ENCODE data around the gene CD6. TPM values are rescaled to one million over a fixed set of nuclear protein-coding genes. Genes with fewer than 3 reads are reported as not detected.

CD6 gene
- total RNA-seq, 1 experiment from 2014 or later, result 0.23 TPM

GRCh38 chr11:61027141-61027840 lies 55.8 kb downstream of the CD6 start:
- Mint-ChIP-seq H3K27ac (ENCODE audit: unreplicated experiment) (no peak overlapping the region), H3K4me3 (ENCODE audit: unreplicated experiment) (no peak overlapping the region)
- H3K4me3 ChIP-seq (ENCODE audit: low read depth, low read length), result no peak overlapping the region

GRCh38 chr11:61028135-61028729 lies 56.8 kb downstream of the CD6 start:
- H3K4me1 Mint-ChIP-seq (ENCODE audit: low read depth, unreplicated experiment), result no peaks in the 10 kb centered on the region
- CTCF ChIA-PET, result no interaction called here
- H3K4me3 Mint-ChIP-seq (ENCODE audit: unreplicated experiment), result no peak overlapping the region
- no peaks in the 10 kb centered on the region for H3K9me3 Mint-ChIP-seq (ENCODE audit: unreplicated experiment)
- Histone ChIP-seq H3K27me3 (replicated peaks; ENCODE audit: control insufficient read depth, insufficient read depth, low read length) (no peaks in the 10 kb centered on the region), H3K9me3 (no peaks in the 10 kb centered on the region), H3K36me3 (ENCODE audit: control insufficient read depth, insufficient read depth, low read length) (no peaks in the 10 kb centered on the region), H3K4me3 (ENCODE audit: low read depth, low read length) (no peak overlapping the region), H3K4me1 (no peaks in the 10 kb centered on the region)
- H3K36me3 Mint-ChIP-seq (ENCODE audit: insufficient read depth, unreplicated experiment), result no peaks in the 10 kb centered on the region
- TF ChIP-seq CTCF (IDR thresholded peaks at IDR 0.05; ENCODE audit: insufficient read depth in 1 of 2, low read depth in 1 of 2, low read length in 1 of 2, severe bottlenecking in 1 of 2, unreplicated experiment in 1 of 2), result no peak
- H3K27me3 Mint-ChIP-seq (ENCODE audit: insufficient read depth, unreplicated experiment), result peaks cover 14% of the 10 kb centered on the region
- BruUV-seq (replicated peaks), result no TSS peak
- DNase-seq, result no peak
- no peak overlapping the region for H3K27ac Mint-ChIP-seq (ENCODE audit: unreplicated experiment)
- POLR2A ChIA-PET, result no interaction called here
- intact Hi-C loops (cut with micrococcal nuclease; ENCODE audit: unreplicated experiment), result no loop called here

More at GRCh38 chr11:61027141-61027840, 55.8 kb downstream of the CD6 start:
- H3K9me3 ChIP-seq, result no peaks in the 10 kb centered on the region
- H3K27me3 ChIP-seq (replicated peaks; ENCODE audit: control insufficient read depth, insufficient read depth, low read length), result no peaks in the 10 kb centered on the region
- BruUV-seq (replicated peaks), result no TSS peak
- ChIA-PET CTCF (no interaction called here), POLR2A (no interaction called here)
- DNase-seq, result no peak
- Mint-ChIP-seq H3K4me1 (ENCODE audit: low read depth, unreplicated experiment) (no peaks in the 10 kb centered on the region), H3K36me3 (ENCODE audit: insufficient read depth, unreplicated experiment) (no peaks in the 10 kb centered on the region), H3K9me3 (ENCODE audit: unreplicated experiment) (no peaks in the 10 kb centered on the region), H3K27me3 (ENCODE audit: insufficient read depth, unreplicated experiment) (peaks cover 20% of the 10 kb centered on the region)
- intact Hi-C loops (cut with micrococcal nuclease; ENCODE audit: unreplicated experiment), result no loop called here
- no peaks in the 10 kb centered on the region for H3K4me1 ChIP-seq
- no peak for TF ChIP-seq CTCF (IDR thresholded peaks at IDR 0.05; ENCODE audit: insufficient read depth in 1 of 2, low read depth in 1 of 2, low read length in 1 of 2, severe bottlenecking in 1 of 2, unreplicated experiment in 1 of 2)
- no peaks in the 10 kb centered on the region for H3K36me3 ChIP-seq (ENCODE audit: control insufficient read depth, insufficient read depth, low read length)

- no peak overlapping the region for H3K4me3 Mint-ChIP-seq (ENCODE audit: unreplicated experiment)
- Histone ChIP-seq H3K4me1 (no peaks in the 10 kb centered on the region), H3K36me3 (ENCODE audit: control insufficient read depth, insufficient read depth, low read length) (no peaks in the 10 kb centered on the region), H3K27me3 (replicated peaks; ENCODE audit: control insufficient read depth, insufficient read depth, low read length) (no peaks in the 10 kb centered on the region), H3K4me3 (ENCODE audit: low read depth, low read length) (no peak overlapping the region), H3K9me3 (no peaks in the 10 kb centered on the region)
- no TSS peak for BruUV-seq (replicated peaks)
- H3K27me3 Mint-ChIP-seq (ENCODE audit: insufficient read depth, unreplicated experiment), result peaks cover 8% of the 10 kb centered on the region
- intact Hi-C loops (cut with micrococcal nuclease; ENCODE audit: unreplicated experiment), result loop anchor here (10.0 kb wide), 1 partner anchor 882 kb away; the partner anchor contains the start of gene RAB3IL1
- no peak for TF ChIP-seq CTCF (IDR thresholded peaks at IDR 0.05; ENCODE audit: insufficient read depth in 1 of 2, low read depth in 1 of 2, low read length in 1 of 2, severe bottlenecking in 1 of 2, unreplicated experiment in 1 of 2)
- no peaks in the 10 kb centered on the region for H3K36me3 Mint-ChIP-seq (ENCODE audit: insufficient read depth, unreplicated experiment)
- H3K27ac Mint-ChIP-seq (ENCODE audit: unreplicated experiment), result no peak overlapping the region
- CTCF ChIA-PET, result no interaction called here
- H3K4me1 Mint-ChIP-seq (ENCODE audit: low read depth, unreplicated experiment), result no peaks in the 10 kb centered on the region
- no peaks in the 10 kb centered on the region for H3K9me3 Mint-ChIP-seq (ENCODE audit: unreplicated experiment)
- POLR2A ChIA-PET, result no interaction called here
- DNase-seq, result no peak
Measured at GRCh38 chr11:61032824-61033223, 61.3 kb downstream of the CD6 start.
